ENCODE measurements around the gene INSYN2A.

Gene INSYN2A

DNA sequence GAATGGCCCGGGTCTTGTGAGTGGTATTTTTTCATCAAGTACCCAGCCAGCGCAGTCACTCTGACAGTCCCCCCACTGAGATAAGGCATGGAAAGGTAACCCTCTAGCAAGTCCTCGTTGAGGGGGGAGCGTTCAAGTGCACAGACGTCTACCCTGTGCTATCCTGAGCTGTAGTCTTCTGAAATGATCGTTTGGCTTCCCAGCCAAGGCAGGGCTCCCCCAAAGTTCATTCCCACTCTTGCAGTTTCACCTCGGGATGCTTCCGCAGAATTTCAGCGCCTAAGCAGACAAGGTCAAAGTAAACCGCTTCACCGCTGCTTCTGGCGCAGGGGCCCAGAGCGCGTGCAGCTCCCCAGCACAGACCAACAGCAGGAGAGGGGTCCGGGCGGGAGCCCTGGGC lies 1.8 kb downstream of the INSYN2A start:
- DNase-seq: no peak

DNA sequence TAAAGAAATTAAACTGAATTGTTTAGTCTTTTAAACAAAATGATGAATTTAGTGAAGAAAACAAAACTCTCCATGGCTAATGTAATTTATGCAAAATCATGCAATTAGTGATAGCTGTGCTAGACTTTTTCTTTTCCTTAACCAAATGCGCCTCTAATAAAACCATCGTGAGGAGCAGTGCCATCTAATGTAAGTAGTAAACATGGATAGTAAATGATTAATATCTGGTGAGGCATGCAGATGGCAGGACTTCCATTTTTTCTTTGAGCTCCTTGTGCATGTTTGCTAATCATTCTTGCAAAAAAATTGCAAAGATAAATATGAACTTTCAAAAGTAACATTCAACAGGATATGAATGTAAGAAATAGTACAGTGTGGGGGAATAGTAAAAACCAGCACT lies 2.3 kb downstream of the INSYN2A start:
- DNase-seq: no peak

DNA sequence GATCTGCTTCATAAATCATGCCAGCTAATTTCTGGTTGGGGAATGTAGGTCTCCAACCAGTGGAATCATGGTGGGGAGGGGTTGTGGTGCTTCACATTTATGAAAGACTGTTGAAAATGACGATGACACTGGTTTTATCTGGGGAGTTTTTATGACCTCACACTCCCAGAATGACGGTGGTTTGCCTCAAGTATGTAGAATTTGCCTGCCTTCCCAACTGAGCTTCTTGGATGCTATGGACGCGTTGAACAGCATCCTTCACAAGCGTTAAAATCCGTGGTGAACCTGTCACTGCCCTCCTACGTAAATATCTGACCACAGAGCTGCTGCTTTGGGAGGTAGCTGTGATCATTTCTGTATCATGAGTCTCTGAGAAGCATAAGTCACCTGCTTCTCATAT lies 3.3 kb downstream of the INSYN2A start:
- DNase-seq: no peak

DNA sequence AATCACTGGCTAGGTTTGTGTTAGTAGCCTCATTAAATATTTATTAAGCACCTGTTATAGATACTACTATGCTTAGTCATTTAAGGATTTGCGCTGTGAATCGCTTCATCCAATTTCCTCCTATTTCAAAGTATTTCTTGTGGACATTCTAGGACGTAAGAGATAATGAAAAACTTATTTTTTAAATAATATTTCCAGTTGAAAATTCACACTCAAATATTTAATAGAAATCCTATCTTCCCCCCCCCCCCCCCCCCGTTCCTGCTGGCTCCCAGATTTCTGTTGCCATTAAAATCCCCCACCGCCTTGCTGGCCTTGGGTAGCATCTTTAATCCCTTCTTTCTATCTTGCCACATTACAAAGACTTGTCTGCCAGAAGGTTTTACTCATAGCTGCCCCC lies 6.0 kb downstream of the INSYN2A start:
- no peak for DNase-seq

DNA sequence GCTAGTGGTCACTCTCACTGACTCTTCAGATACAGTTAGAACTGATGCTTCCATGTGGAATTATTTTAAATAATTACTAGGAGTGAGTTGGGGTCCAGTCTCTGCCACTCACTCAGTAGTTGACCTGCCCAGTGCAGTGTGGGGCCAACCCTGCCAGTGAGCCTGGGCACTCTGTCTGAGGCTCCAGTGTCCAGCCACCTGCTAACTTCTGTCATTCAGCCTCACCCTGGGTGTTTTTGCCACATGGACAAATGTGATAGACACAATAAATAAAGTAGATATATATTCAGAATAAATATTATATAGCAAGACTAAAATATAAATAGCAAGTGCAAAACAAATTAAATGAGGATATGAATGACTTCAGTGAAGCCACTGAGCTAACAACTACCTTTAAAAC lies 7.2 kb downstream of the INSYN2A start:
- no peak for DNase-seq

DNA sequence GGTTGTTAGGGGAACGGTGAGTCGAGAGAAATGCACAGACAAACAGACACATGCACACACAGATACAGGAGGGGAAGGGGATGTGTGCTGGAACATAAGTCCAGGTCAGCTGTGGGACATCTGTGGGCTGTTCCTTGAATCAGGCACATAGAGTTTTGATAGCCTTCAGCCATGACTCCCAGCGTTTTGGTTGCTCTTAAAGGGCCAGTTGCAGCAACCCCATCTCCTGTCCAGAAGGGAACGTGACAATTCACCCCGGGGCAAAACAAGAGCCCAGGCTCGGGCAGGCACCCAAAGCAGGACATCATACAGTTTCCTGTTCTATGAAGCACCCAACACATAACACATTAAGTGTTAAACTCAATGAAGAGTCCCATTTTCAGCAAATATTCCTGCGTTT lies 9.6 kb downstream of the INSYN2A start:
- DNase-seq: no peak

DNA sequence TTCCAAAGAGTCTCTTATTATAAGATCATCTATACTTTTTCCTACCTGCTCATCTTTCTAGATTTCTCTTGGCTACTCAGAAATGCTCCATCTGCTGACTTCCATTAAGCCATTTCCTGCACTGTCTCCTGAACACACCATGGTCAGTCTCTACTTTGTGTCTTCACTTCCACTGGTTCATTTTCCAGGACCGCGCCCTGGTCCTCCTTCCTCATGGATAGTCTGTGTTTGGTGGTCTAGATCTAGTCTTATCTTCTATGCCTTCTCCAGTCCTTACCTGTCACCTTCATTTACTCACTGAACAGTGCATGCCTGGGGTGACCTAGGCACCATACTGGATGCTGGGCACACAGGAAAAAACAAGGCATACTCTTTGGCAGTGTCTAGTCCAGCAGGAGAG lies 11.8 kb downstream of the INSYN2A start:
- DNase-seq: no peak

DNA sequence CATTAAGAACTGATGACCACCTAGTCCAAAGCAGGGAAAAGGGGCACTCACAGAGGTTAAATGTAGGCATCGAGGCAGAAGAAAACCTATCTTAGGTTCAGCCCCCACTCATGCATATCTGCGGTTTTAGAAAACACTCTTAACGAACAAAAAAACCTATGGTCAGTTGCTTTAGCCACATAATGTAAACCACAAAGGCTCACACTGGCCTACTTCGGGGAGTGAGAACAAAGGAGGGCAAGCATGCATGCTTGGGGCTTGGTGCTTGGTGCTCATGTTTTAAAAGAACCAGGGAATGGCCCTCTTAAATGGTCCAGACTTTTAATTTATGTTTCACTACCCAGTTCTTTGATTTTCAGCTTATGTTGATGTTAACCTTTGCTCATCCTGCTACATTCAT lies 14.2 kb downstream of the INSYN2A start:
- DNase-seq: no peak

DNA sequence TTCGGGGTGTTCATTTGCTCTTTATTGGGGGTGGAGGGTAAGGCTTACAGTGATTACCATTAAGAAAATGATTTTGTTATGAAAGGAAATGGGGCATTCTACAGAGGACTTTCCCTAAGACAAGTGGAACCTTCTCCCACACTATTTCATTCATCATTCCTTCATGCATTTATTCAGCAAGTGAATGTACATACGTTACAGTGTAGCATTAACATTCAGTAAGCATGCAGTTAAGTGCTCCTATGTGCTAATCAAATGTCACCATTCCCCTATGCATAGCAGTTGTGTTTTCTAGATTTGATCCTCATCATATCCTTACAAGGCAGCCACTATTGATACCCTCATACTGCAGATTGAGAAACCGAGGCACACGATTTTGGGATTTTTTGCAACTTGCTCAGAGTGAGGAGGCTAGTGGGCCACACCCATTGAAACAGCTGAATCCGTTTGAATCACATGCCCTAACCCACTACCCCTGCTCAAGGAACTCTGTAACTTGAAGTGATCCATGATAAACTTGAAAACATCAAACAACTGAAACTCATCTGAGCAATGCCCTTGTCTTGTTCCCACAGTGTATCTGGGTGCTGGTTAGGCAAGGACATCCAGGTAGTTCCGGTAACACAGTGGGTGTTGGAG lies 16.7 kb downstream of the INSYN2A start:
- no peak for DNase-seq

DNA sequence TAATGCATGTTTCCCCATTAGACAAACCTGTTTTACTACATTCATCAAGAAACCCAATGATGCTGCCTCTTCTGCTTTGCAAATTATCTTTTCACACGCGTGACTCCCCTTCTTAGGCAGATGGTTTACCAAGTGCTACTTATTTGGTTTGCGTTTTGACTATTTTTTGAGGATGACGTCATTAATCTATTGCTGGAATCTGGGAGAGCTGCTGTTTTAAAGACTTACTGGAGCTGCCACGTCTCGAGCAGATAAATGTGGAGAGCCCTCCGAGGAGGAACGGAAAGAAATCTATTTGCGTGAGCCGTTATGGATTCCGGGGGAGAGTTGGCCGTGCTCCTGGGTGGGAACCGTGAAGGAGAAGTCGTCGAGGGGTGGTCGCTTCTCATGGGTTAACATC lies 19.7 kb downstream of the INSYN2A start:
- DNase-seq: no peak

DNA sequence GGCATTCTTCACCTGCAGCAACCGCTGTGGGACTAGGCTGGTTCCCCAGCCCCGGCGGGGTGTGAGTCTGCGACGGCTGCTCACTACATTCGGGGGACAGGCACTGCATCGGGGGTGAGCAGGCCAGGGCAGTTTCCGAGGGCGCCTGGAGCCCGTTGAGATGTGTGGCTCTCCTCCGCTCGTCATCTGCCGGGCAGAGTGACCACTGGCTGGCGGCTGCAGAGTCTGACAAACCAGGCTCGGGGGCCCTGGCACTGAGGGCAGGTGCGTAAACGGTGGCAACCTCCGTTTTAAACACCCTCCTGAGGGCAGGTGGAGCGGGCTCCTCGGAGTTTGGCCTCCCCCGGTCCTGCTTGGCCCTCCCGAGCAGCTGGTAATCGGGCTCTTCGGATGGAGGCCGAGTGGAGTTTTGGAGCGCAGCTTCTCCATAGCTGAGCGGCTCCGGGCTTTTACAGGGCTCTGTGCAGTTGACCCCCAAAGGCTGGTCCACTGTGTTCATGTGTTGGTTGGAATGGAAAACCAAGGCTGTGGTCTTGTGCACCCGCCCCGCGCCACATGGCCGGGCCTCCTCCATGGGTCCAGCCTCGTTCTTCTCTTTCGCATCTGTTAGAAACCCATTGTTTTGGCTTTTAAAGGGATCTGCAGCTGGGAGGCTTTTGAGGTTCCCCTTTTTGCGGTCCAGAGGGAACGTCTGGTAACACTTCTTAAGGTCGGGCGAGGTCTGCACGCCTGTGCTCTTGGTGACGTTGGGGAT lies 20.9 kb downstream of the INSYN2A start:
- DNase-seq: no peak

DNA sequence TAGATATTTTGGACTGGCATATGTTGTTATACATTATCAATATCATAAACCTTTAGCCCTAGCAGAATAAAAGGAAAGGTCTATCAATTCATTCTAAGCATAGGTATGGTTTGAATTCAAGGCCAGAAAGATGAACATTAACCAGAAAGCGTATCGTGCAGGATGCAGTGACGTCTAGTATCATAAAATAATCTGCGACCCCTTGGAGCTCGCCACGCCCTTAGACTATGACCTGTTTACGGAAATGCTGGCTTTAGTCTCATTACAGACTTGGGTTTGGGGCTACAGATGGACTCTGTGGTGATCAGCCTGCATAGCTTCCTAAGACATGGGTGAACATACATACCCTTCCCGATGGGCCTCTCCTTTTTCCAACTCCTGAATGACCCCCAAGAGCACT lies 21.5 kb downstream of the INSYN2A start:
- DNase-seq: no peak

DNA sequence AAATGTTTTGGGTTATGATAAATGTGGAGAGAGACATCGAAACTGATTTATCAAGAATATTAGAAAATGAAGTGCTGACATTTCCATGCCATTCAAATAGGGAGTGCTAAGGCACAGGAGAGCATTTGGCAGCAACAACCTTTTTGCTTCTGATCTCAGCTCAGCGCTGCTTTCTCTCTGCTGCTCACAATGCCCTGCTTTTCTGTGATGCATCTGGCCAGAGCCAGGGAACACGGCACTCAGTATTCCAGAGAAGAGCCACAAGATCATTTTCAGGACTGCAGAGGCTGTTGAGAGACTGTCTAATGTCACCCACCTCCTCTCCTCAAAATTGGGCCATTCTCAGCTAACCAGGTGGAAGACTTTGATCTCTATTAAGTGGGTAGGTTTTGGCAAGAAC lies 28.1 kb downstream of the INSYN2A start:
- DNase-seq: no peak

DNA sequence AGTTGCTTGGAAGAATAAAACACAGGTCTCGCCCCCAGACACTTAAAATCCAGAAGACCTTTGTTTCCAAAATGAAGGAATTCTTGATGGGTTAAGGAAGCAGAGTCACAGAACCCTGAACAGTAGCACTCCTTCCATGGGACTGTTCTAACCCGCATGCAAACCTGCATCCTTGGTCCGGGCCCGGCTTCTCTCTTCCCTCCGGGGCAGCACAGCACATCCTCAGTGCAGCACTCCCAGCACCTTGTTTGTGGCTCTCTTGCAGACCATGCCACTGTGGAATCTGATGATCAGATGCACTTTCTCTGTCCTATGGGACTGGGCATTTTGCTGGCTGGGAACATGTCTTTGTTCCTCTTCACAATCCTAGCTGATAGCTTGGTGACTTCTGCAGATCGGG lies 33.5 kb downstream of the INSYN2A start:
- no peak for DNase-seq

DNA sequence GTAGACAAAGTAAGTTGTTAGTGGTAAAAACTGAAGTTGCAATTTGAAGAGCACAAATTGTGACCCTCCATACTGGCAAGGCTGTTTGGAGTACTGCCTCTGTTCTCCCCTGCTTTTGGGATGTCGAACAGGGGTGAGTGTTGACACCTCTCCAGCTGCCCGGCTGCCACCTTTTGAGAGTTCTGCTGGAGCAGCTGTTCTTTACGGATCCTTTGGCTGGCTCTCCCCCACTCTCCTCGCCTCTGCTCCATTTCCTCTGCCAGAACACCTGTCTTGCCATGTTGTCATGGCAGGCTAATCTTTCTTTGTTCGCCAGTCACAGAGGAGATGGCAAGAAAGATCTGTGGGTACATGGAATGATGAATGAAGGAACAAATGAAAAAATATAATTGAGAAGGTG lies 34.9 kb downstream of the INSYN2A start:
- no peak for DNase-seq

DNA sequence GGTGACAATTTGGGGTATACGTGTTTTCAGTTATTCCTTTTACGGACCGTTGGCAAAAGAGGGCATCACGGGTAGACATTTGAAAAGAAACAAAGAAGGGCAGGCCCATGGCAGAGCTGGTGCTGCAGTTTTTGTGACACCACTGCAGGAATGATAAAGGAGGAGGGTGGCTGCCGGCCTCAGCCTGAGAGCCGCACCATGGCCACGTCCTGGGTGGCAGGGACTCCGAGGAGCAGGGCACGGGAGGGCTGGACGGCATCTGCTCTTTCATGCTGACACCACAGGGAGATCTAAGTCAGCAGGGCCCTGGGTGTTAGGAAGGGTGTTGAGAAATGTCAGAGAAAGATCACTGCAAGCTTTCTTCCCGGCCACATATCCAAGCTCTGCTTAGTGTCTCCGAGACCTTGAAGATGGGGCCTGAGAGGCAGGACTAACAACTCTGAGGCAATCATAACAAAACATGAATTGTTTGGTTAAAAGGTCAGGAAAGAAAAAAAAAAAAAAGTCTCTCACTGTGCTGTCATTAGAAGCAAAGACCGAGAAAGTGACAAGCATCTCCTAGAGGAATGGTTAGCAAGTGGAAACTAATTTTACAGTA lies 36.6 kb downstream of the INSYN2A start:
- DNase-seq: no peak

DNA sequence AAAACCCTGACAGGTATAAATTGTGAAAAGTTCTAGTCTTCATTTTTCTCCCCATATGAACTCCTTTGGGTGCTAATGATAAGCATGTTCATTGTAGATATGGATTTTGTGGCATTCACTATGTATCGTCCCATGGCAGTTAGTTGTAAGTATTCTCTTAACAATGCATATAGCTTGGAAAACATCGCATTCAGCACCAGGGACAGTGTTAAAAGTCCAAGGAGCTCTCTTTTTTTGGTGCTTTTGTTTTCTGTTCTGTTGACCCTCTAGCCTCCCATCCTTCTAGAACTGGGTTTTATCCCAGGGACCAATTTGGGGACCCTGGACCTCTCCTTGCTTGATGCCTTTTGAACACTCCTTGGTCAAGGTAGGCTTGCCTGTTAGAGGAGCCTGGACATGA lies 37.7 kb downstream of the INSYN2A start:
- DNase-seq: no peak

DNA sequence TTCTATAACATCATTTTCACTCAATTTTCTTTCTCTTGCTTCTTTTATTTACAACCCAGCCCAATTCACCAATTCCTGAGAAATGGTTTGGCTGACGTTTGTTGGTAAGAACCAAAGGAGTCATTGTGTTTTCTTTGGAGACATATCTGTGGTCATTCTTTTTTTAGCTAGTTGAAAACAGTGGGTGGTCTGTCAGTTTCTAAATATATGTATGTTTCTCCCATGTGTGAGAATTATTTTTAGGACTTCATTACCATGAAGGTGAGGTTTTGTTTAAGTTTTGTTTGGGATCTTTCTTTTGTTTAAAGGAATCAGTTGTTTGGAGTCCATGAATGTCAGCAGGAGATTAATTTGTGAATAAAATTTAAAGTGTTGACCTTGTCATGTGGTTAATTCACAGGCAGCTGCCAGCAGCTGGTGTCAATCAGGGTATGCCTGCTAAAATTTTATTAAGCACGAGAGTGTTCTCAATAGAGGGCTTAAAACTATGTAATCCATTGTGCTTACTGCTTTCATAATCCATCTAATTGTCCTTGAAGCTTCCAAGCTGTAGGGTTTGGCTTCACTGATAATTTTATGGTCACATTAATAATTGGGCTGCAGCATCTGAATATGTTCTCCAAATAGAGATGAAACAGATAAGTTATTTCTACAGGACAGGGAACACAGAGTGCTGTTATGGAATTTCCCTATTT lies 38.7 kb downstream of the INSYN2A start:
- DNase-seq: no peak

DNA sequence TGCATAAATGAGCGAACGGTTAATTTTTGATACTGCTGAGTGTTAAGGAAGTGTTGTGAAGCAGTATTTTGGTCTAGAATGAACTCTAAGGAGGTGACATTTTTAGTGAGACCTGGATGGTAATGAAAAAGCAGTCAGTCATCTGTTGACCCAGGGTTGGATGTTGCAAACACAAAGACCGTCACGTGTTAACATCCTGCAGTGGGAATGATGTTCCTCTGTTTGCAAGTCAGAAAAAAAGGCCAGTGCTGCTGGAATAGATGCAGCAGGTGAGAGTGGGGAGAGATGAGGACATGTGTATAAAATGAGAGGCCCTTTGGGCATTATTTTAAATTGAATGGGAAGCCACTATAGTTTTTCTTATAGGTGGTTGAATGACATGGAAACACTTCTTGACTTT lies 39.3 kb downstream of the INSYN2A start:
- no peak for DNase-seq

DNA sequence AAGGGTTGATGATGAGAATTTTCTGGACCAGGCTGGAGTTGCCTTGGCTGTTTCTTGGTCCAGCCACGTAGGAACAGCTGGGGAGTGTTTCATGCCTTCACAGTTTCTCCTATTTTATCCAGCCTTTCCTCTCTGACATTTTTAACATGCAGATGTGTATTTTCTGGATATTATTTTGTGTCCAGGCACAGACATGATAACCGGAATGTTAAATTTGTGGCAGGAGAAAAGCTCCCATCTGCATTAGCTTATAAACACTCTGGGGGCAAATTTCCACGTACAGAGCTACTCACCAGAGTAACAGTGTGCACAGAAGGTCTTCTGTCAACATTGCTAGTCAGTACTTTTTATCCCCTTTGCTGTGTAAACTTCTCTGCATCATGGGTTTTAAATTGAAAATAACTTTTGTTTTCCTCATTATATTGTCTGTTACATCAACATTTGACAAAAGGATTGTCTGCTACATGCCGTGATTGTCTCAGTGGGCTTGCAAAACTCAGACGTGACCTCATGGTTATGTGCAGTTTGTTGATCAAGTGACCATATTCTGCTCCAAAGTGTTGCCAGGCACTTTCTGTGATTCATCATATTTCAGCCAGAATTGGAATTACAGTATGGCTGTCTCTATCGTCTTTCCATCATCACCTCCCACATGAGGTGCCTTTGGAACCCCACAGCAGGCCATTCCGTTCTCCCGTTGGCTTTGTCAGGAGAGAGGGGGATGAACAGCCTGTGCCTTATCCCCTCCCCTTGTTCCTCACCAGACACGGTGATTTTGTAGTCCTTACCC lies 41.4 kb downstream of the INSYN2A start:
- DNase-seq: no peak

DNA sequence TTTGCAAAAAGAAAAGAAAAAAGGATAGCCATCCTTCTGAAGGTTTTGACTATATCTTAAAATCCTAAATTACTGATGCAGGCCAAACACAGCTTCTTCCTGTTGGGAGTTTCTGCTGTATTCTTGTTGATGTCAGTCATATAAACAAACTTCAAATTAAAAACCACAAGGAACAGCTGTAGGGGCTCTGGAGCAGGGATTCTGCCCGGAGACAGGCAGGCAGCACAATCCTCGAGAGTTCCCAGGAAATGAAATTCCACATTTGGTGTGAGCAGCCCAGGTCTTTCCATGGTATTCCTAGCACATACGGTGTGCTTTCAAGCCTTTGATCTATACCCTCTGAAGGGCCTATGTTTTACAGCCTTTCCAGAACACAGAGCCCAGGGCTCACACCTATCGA lies 43.2 kb downstream of the INSYN2A start:
- no peak for DNase-seq

DNA sequence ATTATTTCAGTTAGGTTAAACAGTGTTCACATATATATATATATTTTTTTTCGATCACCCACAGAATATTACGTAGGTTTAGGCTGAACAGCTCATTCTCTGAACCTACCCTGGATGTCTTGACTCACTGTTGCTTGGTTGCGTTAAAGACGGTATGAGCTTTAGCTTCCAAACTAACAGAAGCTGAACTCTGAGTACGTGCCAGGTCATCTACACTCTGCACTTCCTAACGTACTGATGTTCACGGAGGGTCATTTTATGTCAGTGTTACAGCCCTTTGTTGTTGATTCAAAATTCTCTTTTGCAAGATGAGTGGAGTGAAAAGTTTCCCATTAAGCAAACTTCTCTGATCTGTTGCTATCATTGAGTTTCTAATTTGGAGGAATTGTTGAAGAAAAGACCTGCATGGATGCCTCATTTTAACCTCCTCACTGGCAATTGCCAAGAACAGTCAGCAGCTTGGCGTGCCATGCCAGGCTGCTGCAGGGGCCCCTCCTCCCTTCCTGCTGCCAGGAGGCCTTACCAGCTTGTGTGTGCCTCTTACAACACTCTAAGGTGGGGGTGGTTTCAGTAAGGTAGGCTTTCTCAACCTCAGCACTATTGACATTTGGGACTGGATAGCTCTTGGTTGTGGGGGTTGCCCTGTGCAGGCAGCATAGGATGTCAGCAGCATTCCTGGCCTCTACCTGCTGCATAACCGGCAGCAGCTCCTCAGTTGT lies 44.3 kb downstream of the INSYN2A start:
- no peak for DNase-seq

DNA sequence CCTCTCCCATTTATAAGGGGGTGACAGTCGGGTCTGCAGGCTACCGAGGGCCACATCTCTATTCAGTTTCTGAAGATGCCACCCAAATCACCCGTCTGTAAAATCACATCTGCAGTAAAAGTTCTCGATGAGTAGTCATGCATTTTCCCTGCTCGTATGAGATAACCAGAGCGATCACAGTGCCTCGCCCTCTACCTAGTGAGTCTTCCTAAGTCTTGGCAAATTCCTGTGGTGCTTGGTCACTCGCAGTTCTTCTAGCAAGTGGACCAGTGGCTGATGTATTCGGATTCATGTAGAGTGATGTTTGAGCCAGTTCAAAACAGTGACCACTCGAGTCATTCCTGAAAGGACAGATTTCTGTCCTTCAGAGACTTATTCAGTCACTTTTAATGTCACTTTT lies 44.9 kb downstream of the INSYN2A start:
- DNase-seq: no peak

Data from GF-D8 (cell line).